Measurements from ENCODE around the gene CACNA2D3. TPM values are rescaled to one million over a fixed set of nuclear protein-coding genes. Genes with fewer than 3 reads are reported as not detected.

Gene CACNA2D3
- total RNA-seq, 1 donor from 2014 or later, result 21.2 TPM

DNA sequence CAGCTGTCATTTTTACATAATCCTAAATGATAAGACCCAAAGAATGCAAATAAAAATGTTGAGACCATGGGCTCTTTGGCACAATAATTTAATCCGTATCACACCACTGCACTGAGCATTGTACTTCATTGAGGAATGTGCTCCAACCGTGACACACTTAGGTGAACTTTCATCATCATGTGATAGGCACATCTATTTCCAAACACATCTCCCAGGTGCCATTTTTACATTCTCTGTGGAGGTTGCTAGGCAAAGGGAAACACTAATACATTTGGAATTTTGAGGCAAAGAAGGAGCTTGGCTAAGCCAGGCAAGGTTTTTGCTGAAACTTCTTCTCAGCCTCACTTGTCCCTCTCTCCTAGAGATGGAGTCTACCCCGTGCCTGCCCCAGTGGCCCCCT, 736.8 kb downstream of the CACNA2D3 start:
- Histone ChIP-seq H3K27me3 (ENCODE audit: low read depth) (no peaks in the 10 kb centered on the region), H3K27ac (replicated peaks) (no peak overlapping the region), H3K4me3 (no peak overlapping the region), H3K9me3 (replicated peaks) (no peaks in the 10 kb centered on the region), H3K36me3 (no peaks in the 10 kb centered on the region), H3K4me1 (peaks cover 34% of the 10 kb centered on the region)
- no peak for TF ChIP-seq CTCF (IDR thresholded peaks at IDR 0.05; ENCODE audit: borderline replicate concordance)
- no peak for DNase-seq
- intact Hi-C loops (cut with micrococcal nuclease), result loop anchor here (10.0 kb wide), 1 partner anchor 306 kb away; no protein-coding TSS in a partner anchor

- peak; percentile 20 for DNase-seq
- Histone ChIP-seq H3K4me3 (no peak overlapping the region), H3K9me3 (replicated peaks) (no peaks in the 10 kb centered on the region), H3K27ac (replicated peaks) (peak overlapping the region; percentile 61), H3K27me3 (ENCODE audit: low read depth) (no peaks in the 10 kb centered on the region), H3K4me1 (peaks cover 34% of the 10 kb centered on the region), H3K36me3 (no peaks in the 10 kb centered on the region)
- intact Hi-C loops (cut with micrococcal nuclease), result no loop called here
- TF ChIP-seq CTCF (IDR thresholded peaks at IDR 0.05; ENCODE audit: borderline replicate concordance), result no peak
Measured at GRCh38 chr3:54861248-54862067, 739.1 kb downstream of the CACNA2D3 start.

- no peaks in the 10 kb centered on the region for H3K27me3 ChIP-seq (ENCODE audit: low read depth)
- no peak overlapping the region for H3K4me3 ChIP-seq
- no peaks in the 10 kb centered on the region for H3K9me3 ChIP-seq (replicated peaks)
- no peak for DNase-seq
- peaks cover 34% of the 10 kb centered on the region for H3K4me1 ChIP-seq
- no peaks in the 10 kb centered on the region for H3K36me3 ChIP-seq
- intact Hi-C loops (cut with micrococcal nuclease), result no loop called here
- H3K27ac ChIP-seq (replicated peaks), result no peak overlapping the region
- TF ChIP-seq CTCF (IDR thresholded peaks at IDR 0.05; ENCODE audit: borderline replicate concordance), result no peak
Measured at GRCh38 chr3:54862526-54862925, 740.2 kb downstream of the CACNA2D3 start.

- intact Hi-C loops (cut with micrococcal nuclease), result no loop called here
- H3K9me3 ChIP-seq (replicated peaks), result no peaks in the 10 kb centered on the region
- H3K27me3 ChIP-seq (ENCODE audit: low read depth), result no peaks in the 10 kb centered on the region
- H3K4me3 ChIP-seq, result no peak overlapping the region
- no peak for TF ChIP-seq CTCF (IDR thresholded peaks at IDR 0.05; ENCODE audit: borderline replicate concordance)
- no peaks in the 10 kb centered on the region for H3K36me3 ChIP-seq
- peaks cover 30% of the 10 kb centered on the region for H3K4me1 ChIP-seq
- peak overlapping the region; percentile 5 for H3K27ac ChIP-seq (replicated peaks)
- DNase-seq, result no peak
Measured at GRCh38 chr3:54863366-54863765, 741.0 kb downstream of the CACNA2D3 start.

DNA sequence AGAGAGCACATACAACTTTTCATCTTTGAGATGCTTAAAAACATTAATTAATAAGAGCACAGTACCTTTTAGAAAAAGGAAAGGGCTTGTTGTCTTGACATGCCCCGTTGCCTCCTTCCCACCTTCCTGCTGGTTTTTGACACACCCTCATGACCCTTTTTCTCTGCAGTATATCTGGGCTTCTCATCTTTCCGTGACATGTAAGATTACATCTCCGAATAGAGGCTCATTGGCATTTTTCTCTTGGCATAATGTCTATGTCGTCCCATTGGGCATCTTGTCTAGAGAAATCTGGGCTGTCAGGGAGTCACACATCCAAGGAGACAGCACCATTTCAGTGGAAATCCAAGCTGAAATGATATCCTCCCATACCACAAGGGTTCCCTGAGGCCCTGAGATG, 741.4 kb downstream of the CACNA2D3 start:
- Histone ChIP-seq H3K36me3 (no peaks in the 10 kb centered on the region), H3K27me3 (ENCODE audit: low read depth) (no peaks in the 10 kb centered on the region), H3K9me3 (replicated peaks) (no peaks in the 10 kb centered on the region), H3K27ac (replicated peaks) (no peak overlapping the region), H3K4me1 (peaks cover 27% of the 10 kb centered on the region), H3K4me3 (no peak overlapping the region)
- no peak for DNase-seq
- no peak for TF ChIP-seq CTCF (IDR thresholded peaks at IDR 0.05; ENCODE audit: borderline replicate concordance)
- intact Hi-C loops (cut with micrococcal nuclease), result no loop called here
